Panc1 (cell line): Measurements from ENCODE around the gene TNN.

ENCODE experiments used
- CTCF ChIP-seq: fragments of 450-650 bp; IDR thresholded peaks from 2 replicates; pipeline ENCODE4 v1.5.1; 2017; ENCODE audit warnings: mild to moderate bottlenecking
- TCF7L2 ChIP-seq: IDR thresholded peaks from 2 replicates; pipeline ENCODE4 v1.6.1; 2011; ENCODE audit warnings: mild to moderate bottlenecking, low read depth, low read length, inconsistent platforms

- TF ChIP-seq TCF7L2 (no peak), CTCF (no peak)
Measured at GRCh38 chr1:175071276-175071943, 3.8 kb downstream of the TNN start.
